Superior temporal gyrus (tissue), 1 donor: ENCODE results near the gene IP6K3.

ENCODE experiments used
- DNase-seq: peaks from one replicate; pipeline ENCODE4 v3.0.0-alpha.2; 2016; ENCODE audit errors: extremely low spot score

IP6K3 gene

GRCh38 chr6:33746651-33747100 is at the start of gene IP6K3:
IP6K3 (minus strand) TSS chr6:33746905; CDS start chr6:33735476, 11,429 bp downstream.
- DNase-seq = peak; percentile 90

- DNase-seq = no peak
Observed at GRCh38 chr6:33794910-33795623, 48.4 kb upstream of the IP6K3 start.

- DNase-seq = no peak
Observed at GRCh38 chr6:33792981-33793380, 46.3 kb upstream of the IP6K3 start.

DNA sequence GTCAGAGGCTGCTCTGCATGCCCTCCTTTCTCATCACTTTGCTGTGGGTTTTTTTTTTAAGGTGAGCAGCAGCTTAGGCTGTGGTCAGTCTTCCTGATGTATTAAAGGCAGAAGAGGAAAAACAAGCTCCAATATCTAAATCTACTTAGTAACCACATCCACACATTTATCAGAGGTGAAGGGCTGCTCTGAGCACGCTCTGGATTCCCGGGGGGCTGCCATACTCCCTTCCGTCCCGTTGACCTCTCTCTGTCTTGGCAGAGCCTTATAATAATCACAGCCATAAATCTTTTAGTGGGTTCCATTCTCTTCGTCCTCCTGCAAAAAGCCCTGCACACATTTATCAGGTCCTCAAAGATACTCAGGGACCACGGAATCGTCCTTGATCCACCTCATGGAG is 44.9 kb upstream of the IP6K3 start:
- DNase-seq = no peak

DNA sequence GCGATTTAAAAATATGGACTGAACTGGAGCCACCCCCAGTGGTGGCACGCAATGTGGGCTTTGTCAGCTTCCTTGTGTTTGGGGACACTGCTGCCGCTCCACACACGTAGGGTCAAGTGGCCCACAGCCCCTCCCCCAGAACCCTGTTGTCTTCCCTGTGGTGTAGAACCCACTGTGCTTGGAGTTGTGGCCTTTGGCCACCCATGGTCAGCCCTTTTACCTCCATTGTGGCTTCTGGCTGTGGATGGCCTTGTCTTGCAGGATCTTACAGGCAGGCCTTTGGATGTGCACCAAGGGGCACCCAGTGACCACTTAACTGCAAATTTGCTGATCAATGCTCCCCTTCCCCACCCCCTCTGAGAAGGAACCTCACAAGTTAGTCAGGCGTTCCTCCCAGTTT is 44.2 kb upstream of the IP6K3 start:
- no peak for DNase-seq

GRCh38 chr6:33790379-33790778 is 43.7 kb upstream of the IP6K3 start:
- no peak for DNase-seq

GRCh38 chr6:33789550-33789895 is 42.8 kb upstream of the IP6K3 start:
- DNase-seq = no peak

GRCh38 chr6:33788694-33789549 is 42.2 kb upstream of the IP6K3 start, which contains the start of gene LEMD2:
LEMD2 (minus strand) TSS chr6:33789130; CDS start chr6:33789116, 14 bp downstream.
- peak; percentile 91 for DNase-seq

DNA sequence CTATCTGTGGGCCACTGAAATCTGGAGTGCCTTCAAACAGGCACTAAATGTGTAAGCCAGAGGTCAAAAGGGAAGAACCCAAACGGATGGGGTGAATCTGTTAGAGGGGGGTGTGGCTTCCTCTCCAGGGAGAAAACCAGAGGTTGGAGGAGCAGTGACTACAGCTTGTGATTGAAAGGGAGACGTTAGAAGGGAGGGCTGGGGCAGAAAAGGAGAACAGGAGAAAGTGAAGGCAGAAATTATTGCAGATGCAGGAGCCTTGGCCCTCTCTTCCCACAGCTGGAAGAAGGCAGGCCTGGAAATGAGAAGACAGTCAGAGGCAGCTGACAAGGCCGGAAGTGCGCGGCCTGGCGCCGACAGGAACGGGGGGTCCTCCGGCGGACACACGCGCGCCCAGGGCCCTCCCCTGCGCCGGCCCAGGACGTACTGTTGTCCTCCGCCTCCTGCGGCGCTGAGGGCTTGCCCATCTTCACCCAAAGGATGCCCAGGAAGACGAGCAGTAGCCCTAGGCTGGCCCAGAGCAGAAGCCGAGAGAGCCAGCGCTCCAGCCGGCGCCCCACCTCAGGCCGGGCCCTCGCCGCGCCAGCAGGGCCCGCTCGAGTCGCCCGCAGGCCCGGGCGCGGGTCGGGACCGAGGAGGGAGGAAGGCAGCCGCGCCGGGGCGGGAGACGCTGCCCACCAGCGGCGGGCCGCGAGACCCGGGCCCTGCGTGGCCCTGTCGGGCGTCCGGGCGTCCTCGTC is 41.4 kb upstream of the IP6K3 start:
- DNase-seq = peak; percentile 63

DNA sequence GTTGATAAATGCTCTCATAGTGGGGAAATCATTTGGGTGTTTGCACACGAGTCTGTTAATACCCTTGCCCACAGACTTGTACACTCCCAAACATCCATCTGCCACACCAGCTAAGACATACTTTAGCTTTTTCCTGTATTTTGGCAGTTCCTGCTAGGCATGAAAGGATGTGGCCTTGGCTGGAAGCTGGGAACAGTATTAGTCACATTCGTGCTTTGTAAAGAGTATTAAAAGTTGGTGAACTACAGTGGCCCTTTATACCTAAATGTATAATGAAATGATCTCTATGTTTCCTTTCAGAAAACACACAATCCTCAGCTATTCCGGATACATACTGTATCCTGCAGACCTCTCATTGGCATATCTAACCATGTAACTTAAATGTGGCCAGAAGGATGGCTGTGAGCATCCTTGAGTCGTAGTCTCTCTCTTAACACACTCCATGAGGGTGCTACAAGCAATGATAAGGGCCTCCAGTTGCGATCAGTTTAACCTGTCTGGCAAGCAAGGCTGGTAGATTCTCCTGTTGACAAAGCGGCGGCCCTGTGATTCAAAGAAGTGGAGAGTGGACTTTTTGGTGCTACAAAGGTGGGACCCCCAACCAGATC is 40.7 kb upstream of the IP6K3 start:
- no peak for DNase-seq

- DNase-seq = no peak
Observed at GRCh38 chr6:33786736-33787135, 40.0 kb upstream of the IP6K3 start.

- DNase-seq = no peak
Observed at GRCh38 chr6:33785778-33786177, 39.1 kb upstream of the IP6K3 start.

DNA sequence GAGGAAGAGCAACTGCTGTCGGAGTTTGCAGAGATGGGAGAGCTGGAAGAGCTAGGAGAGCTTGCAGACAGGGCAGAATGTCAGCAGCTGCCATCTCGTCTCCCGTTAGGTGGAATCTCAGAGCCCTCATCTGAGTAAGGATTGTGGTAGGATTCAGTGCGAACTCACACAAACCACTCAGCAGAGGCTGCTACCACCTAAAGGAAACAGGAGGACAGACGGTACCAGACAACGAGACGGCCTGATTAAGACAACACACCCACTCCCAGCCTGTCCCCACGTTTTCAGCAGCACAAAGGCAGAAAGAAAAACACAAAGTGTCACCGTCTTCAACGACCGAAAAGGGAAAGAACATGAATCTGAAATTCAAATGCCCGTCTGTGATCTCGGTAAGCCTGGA is 38.1 kb upstream of the IP6K3 start:
- DNase-seq = peak; percentile 38

DNA sequence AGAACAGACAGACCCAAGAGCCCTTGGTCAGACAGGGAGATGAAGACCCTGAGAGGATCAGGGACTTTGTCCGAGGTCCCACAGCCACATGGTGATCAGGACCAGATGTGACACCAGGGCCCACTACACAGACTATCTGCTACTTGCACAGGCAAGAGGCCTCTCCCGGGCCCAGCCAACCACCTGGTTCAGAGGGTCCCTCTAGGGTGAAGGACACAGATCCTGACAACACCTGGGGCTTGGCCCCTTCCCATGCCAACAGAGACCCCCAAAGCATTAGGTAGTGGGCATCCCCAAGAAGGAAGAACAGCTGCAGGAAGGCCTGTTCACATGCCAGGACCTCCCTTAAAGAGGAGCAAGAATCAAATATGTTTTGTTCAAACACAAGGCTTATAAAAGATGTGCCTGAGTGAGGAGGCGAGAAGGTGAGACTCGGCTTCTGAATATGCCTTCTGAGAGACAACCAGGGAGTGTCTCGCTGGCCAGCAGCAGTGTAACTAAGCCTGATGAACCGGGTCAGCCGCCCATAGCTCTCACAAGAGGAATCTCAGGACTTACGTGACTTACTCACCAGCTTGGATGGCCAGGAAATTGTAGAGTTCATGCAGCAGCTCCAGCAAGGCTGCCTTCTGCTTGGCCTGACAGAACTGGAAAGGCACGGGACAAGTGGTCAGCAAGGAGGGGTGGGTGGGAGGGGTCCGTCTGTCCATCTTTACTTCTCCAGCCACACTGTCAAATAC is 37.2 kb upstream of the IP6K3 start:
- no peak for DNase-seq

DNA sequence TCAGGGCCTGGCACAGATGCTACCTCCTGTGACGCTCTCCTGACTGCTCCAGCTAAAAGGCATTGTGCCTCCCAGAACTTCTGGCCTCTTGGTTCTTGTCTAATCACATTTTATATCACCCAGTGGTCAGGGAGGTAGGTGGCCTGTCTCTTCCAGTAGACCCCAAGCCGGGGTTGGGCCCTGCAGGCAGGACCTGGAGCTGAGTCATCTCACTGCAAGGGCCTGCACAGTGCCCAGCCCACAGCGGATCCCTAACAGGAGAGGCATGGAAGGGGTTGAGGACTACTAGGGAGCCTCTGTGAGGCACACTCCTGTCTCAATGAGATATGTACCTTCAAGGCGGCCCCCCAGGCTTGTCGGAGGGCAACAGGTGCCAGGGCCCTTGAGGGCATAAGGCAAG is 35.9 kb upstream of the IP6K3 start:
- DNase-seq = no peak

- DNase-seq = no peak
Observed at GRCh38 chr6:33781131-33781975, 34.6 kb upstream of the IP6K3 start.

GRCh38 chr6:33779895-33780294 is 33.2 kb upstream of the IP6K3 start:
- DNase-seq = no peak

DNA sequence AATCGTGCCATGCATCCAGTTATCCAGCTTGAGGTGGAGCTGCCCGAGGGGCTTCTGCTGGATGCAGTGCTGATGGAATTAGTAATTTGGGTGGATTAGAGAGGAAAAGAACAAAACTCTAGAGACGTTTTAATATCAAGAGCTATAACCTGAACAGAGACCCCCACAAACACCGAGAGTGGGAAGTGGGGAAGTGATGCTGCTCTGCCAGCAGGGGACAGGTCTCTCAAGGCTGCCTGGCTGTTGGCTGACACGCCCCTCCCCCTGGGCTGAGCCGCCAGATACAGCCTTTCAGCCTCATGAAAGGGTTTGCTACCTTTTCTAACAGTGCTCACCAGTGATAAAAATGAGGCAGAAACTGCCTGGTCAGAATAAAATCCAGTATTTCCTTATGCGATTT is 32.6 kb upstream of the IP6K3 start:
- no peak for DNase-seq

- DNase-seq = no peak
Observed at GRCh38 chr6:33778444-33779121, 31.9 kb upstream of the IP6K3 start.
